GM12878 (cell line): Measurements from ENCODE around the gene SLU7. TPM values are rescaled to one million over a fixed set of nuclear protein-coding genes. Genes with fewer than 3 reads are reported as not detected.
A peak's percentile ranks its signal among the peaks of the same experiment; 100 is the strongest.

Experiments used
- CHD4 ChIP-seq: fragments of 200-600 bp; sonication (generic); IDR thresholded peaks from 2 replicates; pipeline ENCODE4 v1.6.1; 2016; ENCODE audit warnings: mild to moderate bottlenecking
- HDAC6 ChIP-seq: fragments of 200-600 bp; sonication (generic); IDR thresholded peaks from one replicate; pipeline ENCODE4 v1.8.0; 2017; ENCODE audit warnings: antibody characterized with exemption; ENCODE audit not compliant: unreplicated experiment
- MEF2A ChIP-seq: IDR thresholded peaks from 2 replicates; pipeline ENCODE4 v1.6.1; 2011; ENCODE audit warnings: low read depth, mild to moderate bottlenecking, low read length, moderate library complexity; ENCODE audit not compliant: insufficient read depth
- MXI1 ChIP-seq: fragments of 150-350 bp; IDR thresholded peaks from 2 replicates; pipeline ENCODE4 v1.6.1; 2011; ENCODE audit warnings: low read depth, mild to moderate bottlenecking, inconsistent platforms, low read length, improper control_type of control experiment
- NR2C2 ChIP-seq: IDR thresholded peaks from 2 replicates; pipeline ENCODE4 v1.6.1; 2011; ENCODE audit warnings: borderline replicate concordance, low read depth; ENCODE audit not compliant: control insufficient read depth, insufficient read length
- PML ChIP-seq: IDR thresholded peaks from 2 replicates; pipeline ENCODE4 v1.6.1; 2012; ENCODE audit warnings: low read length, inconsistent platforms
- SMARCA5 ChIP-seq: fragments of 450-650 bp; IDR thresholded peaks from 2 replicates; pipeline ENCODE4 v1.6.1; 2017; ENCODE audit warnings: mild to moderate bottlenecking
- SPI1 ChIP-seq: IDR thresholded peaks from 2 replicates; pipeline ENCODE4 v1.6.1; 2011; ENCODE audit warnings: low read depth, mild to moderate bottlenecking, low read length, moderate library complexity, borderline replicate concordance; ENCODE audit not compliant: insufficient read depth
- TAF1 ChIP-seq: IDR thresholded peaks from 2 replicates; pipeline ENCODE4 v1.6.1; 2011; ENCODE audit warnings: mild to moderate bottlenecking, low read depth, low read length, borderline replicate concordance
- YBX1 ChIP-seq: fragments of 450-650 bp; IDR thresholded peaks from 2 replicates; pipeline ENCODE4 v1.6.1; 2016; ENCODE audit warnings: antibody characterized with exemption
- ZBED1 ChIP-seq: IDR thresholded peaks from 2 replicates; pipeline ENCODE4 v1.6.1; 2016; ENCODE audit warnings: borderline replicate concordance
- polyA plus RNA-seq, 11 experiments: library from polyadenylated mRNA; depleted of rRNA in 4 of 11; unstranded in 6 of 11; stranded (reverse) in 5 of 11; fragments of >200 nt; fragmentation: Nextera tagmentation in 4 of 11; fragmentation: Illumina TruSeq in 1 of 11; extraction: Ambion mirVana in 4 of 11; extraction: Trizol in 1 of 11; gene quantifications; 1 replicate in 1 of 11; 2 replicates in 10 of 11; pipeline versions ENCODE4 v1.2.1 to v1.2.3, GENCODE V29; 2011 to 2016; ENCODE audit warnings: inconsistent platforms in 2 of 11, missing spikeins in 2 of 11, low read depth in 1 of 11
- total RNA-seq, 4 experiments: library from RNA; depleted of rRNA in 3 of 4; stranded (reverse); fragments of >200 nt in 3 of 4; fragmentation: Illumina TruSeq in 1 of 4; extraction: Trizol in 1 of 4; gene quantifications; 2 replicates each; pipeline versions ENCODE4 v1.2.1 to v1.2.3, GENCODE V29; 2013 to 2021
- TF ChIP-seq, protein P1 (sequence below): fragments of 450-650 bp; IDR thresholded peaks from 2 replicates; pipeline ENCODE4 v1.6.1; 2016; ENCODE audit warnings: mild to moderate bottlenecking
- TF ChIP-seq, protein P2 (sequence below): IDR thresholded peaks from 2 replicates; pipeline ENCODE4 v1.6.1; 2012; ENCODE audit warnings: low read depth, low read length, improper control_type of control experiment
- TF ChIP-seq, protein P3 (sequence below): fragments of 450-650 bp; IDR thresholded peaks from 2 replicates; pipeline ENCODE4 v1.6.1; 2016; ENCODE audit warnings: mild to moderate bottlenecking
- TF ChIP-seq, protein P4 (sequence below), 3 experiments: IDR thresholded peaks in 2 of 3; conservative IDR thresholded peaks in 1 of 3; 2 replicates each; pipeline ENCODE4 v1.5.1; 2011; ENCODE audit warnings: low read depth in 3 of 3, low read length in 3 of 3, mild to moderate bottlenecking in 3 of 3, control low read depth in 2 of 3, moderate library complexity in 2 of 3, inconsistent platforms in 1 of 3, mixed read lengths in 1 of 3; ENCODE audit not compliant: control insufficient read depth in 2 of 3, insufficient read depth in 1 of 3; ENCODE audit errors: extremely low read depth in 1 of 3
- TF ChIP-seq, protein P5 (sequence below): IDR thresholded peaks from 2 replicates; pipeline ENCODE4 v1.6.1; 2012; ENCODE audit warnings: improper control_type of control experiment, low read depth, low read length; ENCODE audit not compliant: insufficient replicate concordance

Gene SLU7
- total and polyA plus RNA-seq, 10 of the 15 experiments (the other 5 are each of a cell fraction or from before 2014, with no cell fraction given) = 32.7 to 55.2 (median 46.6) TPM

DNA sequence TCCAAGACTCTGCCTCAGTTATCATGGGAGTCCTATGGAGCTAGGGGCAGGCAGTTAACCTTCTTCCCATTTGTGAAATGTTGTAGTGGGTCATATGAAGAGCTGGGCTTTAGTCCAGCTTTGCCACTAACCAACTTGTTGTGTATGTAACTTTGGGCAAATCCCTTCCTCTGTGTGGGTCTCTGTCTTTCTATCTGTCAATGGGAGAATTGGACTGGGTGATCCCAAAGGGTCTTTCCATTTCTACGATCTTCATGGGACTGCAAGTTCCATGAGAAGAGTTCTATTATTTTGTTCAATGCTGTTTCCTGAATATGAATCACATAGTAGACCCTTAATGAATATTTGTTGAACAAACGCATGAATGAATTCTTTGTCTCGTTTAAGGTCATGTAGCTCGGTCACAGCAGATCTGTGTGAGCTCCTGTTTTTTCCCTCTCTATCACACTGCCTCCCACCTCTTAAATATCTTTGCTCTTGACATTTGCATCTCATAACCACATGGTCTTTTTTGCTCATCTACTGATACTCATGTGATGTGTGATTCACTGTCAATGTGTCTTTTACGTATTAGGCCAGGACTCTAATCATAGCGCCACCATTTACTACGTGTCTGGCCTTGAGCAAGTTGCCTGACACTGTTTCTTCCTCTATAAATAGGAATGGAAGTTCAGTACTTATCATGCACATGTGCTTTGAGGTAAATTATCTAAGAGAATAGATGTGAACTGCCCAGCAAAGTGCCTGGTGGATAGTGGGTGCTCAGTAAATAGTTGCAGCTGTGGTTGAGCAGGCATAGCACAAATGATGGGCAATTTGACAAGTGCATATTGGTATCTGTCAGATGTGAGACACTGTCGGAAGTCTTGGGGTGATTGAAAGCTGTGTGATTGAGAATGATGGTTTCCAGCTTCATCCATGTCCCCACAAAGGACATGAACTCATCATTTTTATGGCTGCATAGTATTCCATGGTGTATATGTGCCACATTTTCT lies 40.2 kb upstream of the SLU7 start (continued):
- no peak for TF ChIP-seq NR2C2
- 0 out of 2 replicates have a peak, but pooled peaks have one; percentile 34 for TF ChIP-seq TAF1
- TF ChIP-seq SPI1 = no peak
- TF ChIP-seq, protein P1, sequence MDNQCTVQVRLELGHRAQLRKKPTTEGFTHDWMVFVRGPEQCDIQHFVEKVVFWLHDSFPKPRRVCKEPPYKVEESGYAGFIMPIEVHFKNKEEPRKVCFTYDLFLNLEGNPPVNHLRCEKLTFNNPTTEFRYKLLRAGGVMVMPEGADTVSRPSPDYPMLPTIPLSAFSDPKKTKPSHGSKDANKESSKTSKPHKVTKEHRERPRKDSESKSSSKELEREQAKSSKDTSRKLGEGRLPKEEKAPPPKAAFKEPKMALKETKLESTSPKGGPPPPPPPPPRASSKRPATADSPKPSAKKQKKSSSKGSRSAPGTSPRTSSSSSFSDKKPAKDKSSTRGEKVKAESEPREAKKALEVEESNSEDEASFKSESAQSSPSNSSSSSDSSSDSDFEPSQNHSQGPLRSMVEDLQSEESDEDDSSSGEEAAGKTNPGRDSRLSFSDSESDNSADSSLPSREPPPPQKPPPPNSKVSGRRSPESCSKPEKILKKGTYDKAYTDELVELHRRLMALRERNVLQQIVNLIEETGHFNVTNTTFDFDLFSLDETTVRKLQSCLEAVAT = peak; percentile 91
- TF ChIP-seq MEF2A = 0 out of 2 replicates have a peak, but pooled peaks have one; percentile 6
- TF ChIP-seq, protein P2, sequence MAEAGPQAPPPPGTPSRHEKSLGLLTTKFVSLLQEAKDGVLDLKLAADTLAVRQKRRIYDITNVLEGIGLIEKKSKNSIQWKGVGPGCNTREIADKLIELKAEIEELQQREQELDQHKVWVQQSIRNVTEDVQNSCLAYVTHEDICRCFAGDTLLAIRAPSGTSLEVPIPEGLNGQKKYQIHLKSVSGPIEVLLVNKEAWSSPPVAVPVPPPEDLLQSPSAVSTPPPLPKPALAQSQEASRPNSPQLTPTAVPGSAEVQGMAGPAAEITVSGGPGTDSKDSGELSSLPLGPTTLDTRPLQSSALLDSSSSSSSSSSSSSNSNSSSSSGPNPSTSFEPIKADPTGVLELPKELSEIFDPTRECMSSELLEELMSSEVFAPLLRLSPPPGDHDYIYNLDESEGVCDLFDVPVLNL = no peak
- TF ChIP-seq, protein P3, sequence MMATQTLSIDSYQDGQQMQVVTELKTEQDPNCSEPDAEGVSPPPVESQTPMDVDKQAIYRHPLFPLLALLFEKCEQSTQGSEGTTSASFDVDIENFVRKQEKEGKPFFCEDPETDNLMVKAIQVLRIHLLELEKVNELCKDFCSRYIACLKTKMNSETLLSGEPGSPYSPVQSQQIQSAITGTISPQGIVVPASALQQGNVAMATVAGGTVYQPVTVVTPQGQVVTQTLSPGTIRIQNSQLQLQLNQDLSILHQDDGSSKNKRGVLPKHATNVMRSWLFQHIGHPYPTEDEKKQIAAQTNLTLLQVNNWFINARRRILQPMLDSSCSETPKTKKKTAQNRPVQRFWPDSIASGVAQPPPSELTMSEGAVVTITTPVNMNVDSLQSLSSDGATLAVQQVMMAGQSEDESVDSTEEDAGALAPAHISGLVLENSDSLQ = peak; percentile 74
- TF ChIP-seq SMARCA5 = peak; percentile 86
- TF ChIP-seq, protein P4, sequence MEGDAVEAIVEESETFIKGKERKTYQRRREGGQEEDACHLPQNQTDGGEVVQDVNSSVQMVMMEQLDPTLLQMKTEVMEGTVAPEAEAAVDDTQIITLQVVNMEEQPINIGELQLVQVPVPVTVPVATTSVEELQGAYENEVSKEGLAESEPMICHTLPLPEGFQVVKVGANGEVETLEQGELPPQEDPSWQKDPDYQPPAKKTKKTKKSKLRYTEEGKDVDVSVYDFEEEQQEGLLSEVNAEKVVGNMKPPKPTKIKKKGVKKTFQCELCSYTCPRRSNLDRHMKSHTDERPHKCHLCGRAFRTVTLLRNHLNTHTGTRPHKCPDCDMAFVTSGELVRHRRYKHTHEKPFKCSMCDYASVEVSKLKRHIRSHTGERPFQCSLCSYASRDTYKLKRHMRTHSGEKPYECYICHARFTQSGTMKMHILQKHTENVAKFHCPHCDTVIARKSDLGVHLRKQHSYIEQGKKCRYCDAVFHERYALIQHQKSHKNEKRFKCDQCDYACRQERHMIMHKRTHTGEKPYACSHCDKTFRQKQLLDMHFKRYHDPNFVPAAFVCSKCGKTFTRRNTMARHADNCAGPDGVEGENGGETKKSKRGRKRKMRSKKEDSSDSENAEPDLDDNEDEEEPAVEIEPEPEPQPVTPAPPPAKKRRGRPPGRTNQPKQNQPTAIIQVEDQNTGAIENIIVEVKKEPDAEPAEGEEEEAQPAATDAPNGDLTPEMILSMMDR (IDR thresholded peaks at IDR 0.05 in 2 of 3, conservative IDR thresholded peaks at IDR 0.05 in 1 of 3; ENCODE audit: control insufficient read depth in 2 of 3, extremely low read depth in 1 of 3, insufficient read depth in 1 of 3, low read depth in 3 of 3, low read length in 3 of 3) = no peak
- peak; percentile 80; the same call in 1 of the 2 replicates for TF ChIP-seq PML
- peak; percentile 70; the same call in 1 of the 2 replicates for TF ChIP-seq ZBED1
- TF ChIP-seq HDAC6 = peak; percentile 49
- TF ChIP-seq, protein P5, sequence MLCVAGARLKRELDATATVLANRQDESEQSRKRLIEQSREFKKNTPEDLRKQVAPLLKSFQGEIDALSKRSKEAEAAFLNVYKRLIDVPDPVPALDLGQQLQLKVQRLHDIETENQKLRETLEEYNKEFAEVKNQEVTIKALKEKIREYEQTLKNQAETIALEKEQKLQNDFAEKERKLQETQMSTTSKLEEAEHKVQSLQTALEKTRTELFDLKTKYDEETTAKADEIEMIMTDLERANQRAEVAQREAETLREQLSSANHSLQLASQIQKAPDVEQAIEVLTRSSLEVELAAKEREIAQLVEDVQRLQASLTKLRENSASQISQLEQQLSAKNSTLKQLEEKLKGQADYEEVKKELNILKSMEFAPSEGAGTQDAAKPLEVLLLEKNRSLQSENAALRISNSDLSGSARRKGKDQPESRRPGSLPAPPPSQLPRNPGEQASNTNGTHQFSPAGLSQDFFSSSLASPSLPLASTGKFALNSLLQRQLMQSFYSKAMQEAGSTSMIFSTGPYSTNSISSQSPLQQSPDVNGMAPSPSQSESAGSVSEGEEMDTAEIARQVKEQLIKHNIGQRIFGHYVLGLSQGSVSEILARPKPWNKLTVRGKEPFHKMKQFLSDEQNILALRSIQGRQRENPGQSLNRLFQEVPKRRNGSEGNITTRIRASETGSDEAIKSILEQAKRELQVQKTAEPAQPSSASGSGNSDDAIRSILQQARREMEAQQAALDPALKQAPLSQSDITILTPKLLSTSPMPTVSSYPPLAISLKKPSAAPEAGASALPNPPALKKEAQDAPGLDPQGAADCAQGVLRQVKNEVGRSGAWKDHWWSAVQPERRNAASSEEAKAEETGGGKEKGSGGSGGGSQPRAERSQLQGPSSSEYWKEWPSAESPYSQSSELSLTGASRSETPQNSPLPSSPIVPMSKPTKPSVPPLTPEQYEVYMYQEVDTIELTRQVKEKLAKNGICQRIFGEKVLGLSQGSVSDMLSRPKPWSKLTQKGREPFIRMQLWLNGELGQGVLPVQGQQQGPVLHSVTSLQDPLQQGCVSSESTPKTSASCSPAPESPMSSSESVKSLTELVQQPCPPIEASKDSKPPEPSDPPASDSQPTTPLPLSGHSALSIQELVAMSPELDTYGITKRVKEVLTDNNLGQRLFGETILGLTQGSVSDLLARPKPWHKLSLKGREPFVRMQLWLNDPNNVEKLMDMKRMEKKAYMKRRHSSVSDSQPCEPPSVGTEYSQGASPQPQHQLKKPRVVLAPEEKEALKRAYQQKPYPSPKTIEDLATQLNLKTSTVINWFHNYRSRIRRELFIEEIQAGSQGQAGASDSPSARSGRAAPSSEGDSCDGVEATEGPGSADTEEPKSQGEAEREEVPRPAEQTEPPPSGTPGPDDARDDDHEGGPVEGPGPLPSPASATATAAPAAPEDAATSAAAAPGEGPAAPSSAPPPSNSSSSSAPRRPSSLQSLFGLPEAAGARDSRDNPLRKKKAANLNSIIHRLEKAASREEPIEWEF = peak; percentile 50
- TF ChIP-seq MXI1 = peak; percentile 23; the same call in 1 of the 2 replicates
- TF ChIP-seq CHD4 = no peak
- TF ChIP-seq YBX1 = no peak
